OCI-LY7 (cell line): Measurements from ENCODE around the gene ARFGEF3. TPM values are rescaled to one million over a fixed set of nuclear protein-coding genes. Genes with fewer than 3 reads are reported as not detected.

Experiments used
- BruUV-seq: library from RNA; stranded (reverse); fragments of 400-500 nt; replicated peaks from 2 replicates; lab custom pipeline; 2021; lab: Mats Ljungman, UMichigan
- CTCF ChIA-PET: fragments of 300-600 bp; sonication (Branson Sonifier 250); formaldehyde crosslinking; loops from one replicate; lab custom pipeline; 2022; ENCODE audit warnings: antibody characterized with exemption; ENCODE audit not compliant: unreplicated experiment; lab: Charles Lee
- POLR2A ChIA-PET: fragments of 300-600 bp; sonication (Branson Sonifier 250); formaldehyde crosslinking; loops from one replicate; lab custom pipeline; 2022; ENCODE audit warnings: antibody characterized with exemption; lab: Charles Lee
- DNase-seq: peaks from one replicate; pipeline ENCODE4 v3.0.0-alpha.2; 2015; ENCODE audit warnings: low spot score
- H2AFZ ChIP-seq: fragments of 200-600 bp; sonication (generic), shearing (Covaris generic); 2 replicates; pipeline ENCODE4 v1.6.1; 2014; ENCODE audit warnings: mild to moderate bottlenecking, antibody characterized with exemption, low read length, moderate library complexity
- H3K27ac ChIP-seq: fragments of 200-600 bp; sonication (generic); 2 replicates; pipeline ENCODE4 v1.5.1; 2014; ENCODE audit warnings: mixed run types, low read depth, mild to moderate bottlenecking, moderate library complexity, low read length, inconsistent platforms; ENCODE audit not compliant: poor library complexity, severe bottlenecking
- H3K36me3 ChIP-seq: fragments of 200-600 bp; sonication (generic); 2 replicates; pipeline ENCODE4 v1.6.1; 2014; ENCODE audit warnings: mild to moderate bottlenecking, antibody characterized with exemption, low read length, moderate library complexity, mixed read lengths; ENCODE audit not compliant: insufficient read depth
- H3K4me1 ChIP-seq: fragments of 200-600 bp; sonication (generic); 2 replicates; pipeline ENCODE4 v1.5.1; 2014; ENCODE audit warnings: mild to moderate bottlenecking, low read length; ENCODE audit not compliant: insufficient read depth, poor library complexity, severe bottlenecking
- H3K4me2 ChIP-seq: fragments of 200-600 bp; sonication (generic); 2 replicates; pipeline ENCODE4 v1.6.1; 2014; ENCODE audit warnings: mild to moderate bottlenecking, low read length
- H3K4me3 ChIP-seq: fragments of 200-600 bp; sonication (generic); 2 replicates; pipeline ENCODE4 v1.5.1; 2014; ENCODE audit warnings: mild to moderate bottlenecking, low read depth, low read length; ENCODE audit not compliant: poor library complexity, severe bottlenecking
- H3K79me2 ChIP-seq: fragments of 200-600 bp; sonication (generic); 2 replicates; pipeline ENCODE4 v1.6.1; 2016; ENCODE audit warnings: low read depth, mild to moderate bottlenecking, low read length, moderate library complexity, mixed read lengths; ENCODE audit not compliant: insufficient read depth
- H3K9me2 ChIP-seq: fragments of 200-600 bp; sonication (generic); 2 replicates; pipeline ENCODE4 v1.6.1; 2016; ENCODE audit warnings: mild to moderate bottlenecking, low read length, mixed read lengths; ENCODE audit not compliant: insufficient read depth
- H3K9me3 ChIP-seq: fragments of 200-600 bp; sonication (generic); 2 replicates; pipeline ENCODE4 v1.6.1; 2014; ENCODE audit warnings: mild to moderate bottlenecking, mixed run types, low read length, mixed read lengths
- H4K20me1 ChIP-seq: fragments of 200-600 bp; sonication (generic); 2 replicates; pipeline ENCODE4 v1.6.1; 2014; ENCODE audit warnings: mild to moderate bottlenecking, antibody characterized with exemption, low read length, moderate library complexity, mixed read lengths; ENCODE audit not compliant: insufficient read depth
- CTCF ChIP-seq: fragments of 200-600 bp; sonication (generic); conservative IDR thresholded peaks from 2 replicates; pipeline ENCODE4 v1.5.1; 2014; ENCODE audit warnings: mild to moderate bottlenecking, antibody characterized with exemption, low read length, moderate library complexity, mixed read lengths
- EZH2phosphoT487 ChIP-seq: fragments of 200-600 bp; sonication (generic); IDR thresholded peaks from 2 replicates; pipeline ENCODE4 v1.6.1; 2018; ENCODE audit warnings: low read depth, borderline replicate concordance, mild to moderate bottlenecking, mixed run types, antibody characterized with exemption, low read length, moderate library complexity, mixed read lengths
- intact Hi-C: fragments of 100-400 bp; cut with micrococcal nuclease; formaldehyde crosslinking; loops from one replicate; pipeline ENCODE4 v1.10.0; 2022; ENCODE audit not compliant: unreplicated experiment
- total RNA-seq, 2 experiments: library from RNA; depleted of rRNA in 1 of 2; stranded (reverse); fragments of >200 nt in 1 of 2; shearing (Covaris generic) in 1 of 2; gene quantifications; 2 replicates each; pipeline ENCODE4 v1.2.3, GENCODE V29; 2014 to 2022

Gene ARFGEF3
- total RNA-seq, 2 experiments from 2014 or later, result not detected

DNA sequence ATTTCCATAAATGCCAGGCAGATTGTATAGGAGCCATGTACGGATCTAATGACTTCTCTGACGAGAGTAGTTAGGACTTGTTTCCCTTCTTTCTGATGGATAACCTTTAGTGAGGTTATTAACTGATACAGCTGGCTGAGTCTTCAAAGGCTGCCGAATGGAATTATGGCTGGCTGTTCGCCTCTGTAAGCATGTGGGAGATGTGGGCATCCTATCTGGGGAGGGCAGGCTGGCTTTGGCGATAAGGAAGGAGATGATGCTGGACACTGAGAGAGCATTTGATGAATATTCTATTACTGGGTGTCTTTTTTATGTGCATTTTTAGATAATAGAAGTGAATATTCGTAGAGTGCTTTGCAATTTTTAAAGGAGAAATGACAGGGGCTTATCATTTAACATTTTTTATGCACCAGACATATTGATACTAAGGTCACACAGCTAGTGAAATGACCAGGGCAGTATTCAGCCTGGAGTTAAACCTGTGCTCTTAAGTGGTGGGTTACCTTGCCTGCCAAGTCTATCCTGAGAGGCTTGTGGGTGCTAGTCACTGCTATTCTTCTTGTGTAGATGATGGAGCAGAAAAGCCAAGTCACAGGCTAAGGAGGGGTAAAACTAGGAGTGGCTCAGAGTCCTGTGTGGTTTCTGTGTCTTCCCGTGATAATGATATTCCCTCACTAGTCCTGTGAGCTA, 53.5 kb downstream of the ARFGEF3 start:
- Histone ChIP-seq H3K27ac (no peak overlapping the region), H3K79me2 (no peaks in the 10 kb centered on the region), H4K20me1 (no peaks in the 10 kb centered on the region), H3K4me1 (no peaks in the 10 kb centered on the region), H3K4me2 (no peak overlapping the region), H3K9me3 (no peaks in the 10 kb centered on the region), H3K36me3 (no peaks in the 10 kb centered on the region), H3K9me2 (no peaks in the 10 kb centered on the region), H2AFZ (no peak overlapping the region), H3K4me3 (no peak overlapping the region)
- BruUV-seq, result no TSS peak
- no peak for DNase-seq
- intact Hi-C loops, result no loop called here
- TF ChIP-seq CTCF, result no peak
- no peak for TF ChIP-seq EZH2phosphoT487
- CTCF ChIA-PET, result no interaction called here
- POLR2A ChIA-PET, result no interaction called here

GRCh38 chr6:138218449-138218848, 56.7 kb downstream of the ARFGEF3 start, which contains the start of gene PBOV1:
Gene PBOV1 (minus strand): TSS chr6:138218491. CDS start chr6:138218395, 96 bp downstream.
- Histone ChIP-seq H3K79me2 (no peaks in the 10 kb centered on the region), H3K4me1 (no peaks in the 10 kb centered on the region), H3K4me2 (no peak within 1 kb of the TSS), H4K20me1 (no peaks in the 10 kb centered on the region), H3K9me3 (no peaks in the 10 kb centered on the region), H3K36me3 (no peaks in the 10 kb centered on the region), H2AFZ (no peak within 1 kb of the TSS), H3K9me2 (no peaks in the 10 kb centered on the region), H3K4me3 (no peak within 1 kb of the TSS), H3K27ac (no peak within 1 kb of the TSS)
- no peak for TF ChIP-seq EZH2phosphoT487
- TF ChIP-seq CTCF, result no peak
- intact Hi-C loops, result no loop called here
- BruUV-seq, result no TSS peak
- no peak for DNase-seq
- ChIA-PET POLR2A (interaction anchor here (0.9 kb wide), 1 partner anchor 22 kb away, joined by 3 read pairs; no protein-coding TSS in a partner anchor), CTCF (no interaction called here)

GRCh38 chr6:138219398-138219797, 57.7 kb downstream of the ARFGEF3 start:
- BruUV-seq, result no TSS peak
- H4K20me1 ChIP-seq, result no peaks in the 10 kb centered on the region
- no peaks in the 10 kb centered on the region for H3K79me2 ChIP-seq
- DNase-seq, result no peak
- H3K9me2 ChIP-seq, result no peaks in the 10 kb centered on the region
- H3K36me3 ChIP-seq, result no peaks in the 10 kb centered on the region
- H2AFZ ChIP-seq, result no peak overlapping the region
- no peaks in the 10 kb centered on the region for H3K9me3 ChIP-seq
- H3K27ac ChIP-seq, result no peak overlapping the region
- no peak for TF ChIP-seq EZH2phosphoT487
- no peak for TF ChIP-seq CTCF
- CTCF ChIA-PET, result no interaction called here
- no peak overlapping the region for H3K4me2 ChIP-seq
- no peaks in the 10 kb centered on the region for H3K4me1 ChIP-seq
- intact Hi-C loops, result no loop called here
- H3K4me3 ChIP-seq, result no peak overlapping the region
- POLR2A ChIA-PET, result interaction anchor here (1.0 kb wide), 1 partner anchor 13 kb away, joined by 8 read pairs; no protein-coding TSS in a partner anchor
